Stimulated activated CD4-positive, alpha-beta T cell treated with anti-CD3 and anti-CD28 coated beads, Interleukin-15, amount 100 ng/mL, for 48 hours (primary cell): ENCODE results near the gene PRICKLE4.
"Not testable (repeated sequence)": the region's sequence is repeated elsewhere in the genome, so short reads cannot be mapped to it uniquely, and the experiment has no call there.

Source experiments
- DNase-seq, 2 donors: peaks; one replicate each; pipeline ENCODE4 v3.0.0-alpha.2; 2020; ENCODE audit warnings: low read depth in 2 of 2

Gene PRICKLE4

GRCh38 chr6:41744236-41744787 is 36.3 kb upstream of the PRICKLE4 start:
- DNase-seq: no peak

- no peak for DNase-seq
Observed at GRCh38 chr6:41746107-41746506, 34.5 kb upstream of the PRICKLE4 start.

GRCh38 chr6:41747256-41748101 is 33.1 kb upstream of the PRICKLE4 start, which contains the start of gene PGC:
PGC (minus strand) TSS chr6:41747397; CDS start chr6:41747334, 63 bp downstream.
- DNase-seq: no peak

GRCh38 chr6:41748102-41748477 is 32.5 kb upstream of the PRICKLE4 start:
- DNase-seq: no peak

- no peak for DNase-seq
Observed at GRCh38 chr6:41748542-41748941, 32.0 kb upstream of the PRICKLE4 start.

- no peak for DNase-seq
Observed at GRCh38 chr6:41750374-41750773, 30.2 kb upstream of the PRICKLE4 start.

GRCh38 chr6:41755895-41756294 is 24.7 kb upstream of the PRICKLE4 start:
- DNase-seq: no peak

- no peak for DNase-seq
Observed at GRCh38 chr6:41756354-41756753, 24.2 kb upstream of the PRICKLE4 start.

- DNase-seq: no peak
Observed at GRCh38 chr6:41757271-41757670, 23.3 kb upstream of the PRICKLE4 start.

- no peak for DNase-seq
Observed at GRCh38 chr6:41757931-41758640, 22.5 kb upstream of the PRICKLE4 start.

GRCh38 chr6:41758641-41759035 is 21.9 kb upstream of the PRICKLE4 start:
- DNase-seq: no peak

GRCh38 chr6:41759106-41759904 is 21.3 kb upstream of the PRICKLE4 start:
- DNase-seq: no peak

GRCh38 chr6:41759905-41760579 is 20.5 kb upstream of the PRICKLE4 start:
- no peak for DNase-seq

- DNase-seq: no peak
Observed at GRCh38 chr6:41763470-41763869, 17.1 kb upstream of the PRICKLE4 start.

- DNase-seq: not testable (repeated sequence)
Observed at GRCh38 chr6:41766043-41766664, 14.4 kb upstream of the PRICKLE4 start.

- no peak for DNase-seq
Observed at GRCh38 chr6:41767112-41767833, 13.3 kb upstream of the PRICKLE4 start.

GRCh38 chr6:41768545-41769308 is 11.9 kb upstream of the PRICKLE4 start:
- DNase-seq: no peak

- DNase-seq: no peak
Observed at GRCh38 chr6:41769376-41769775, 11.2 kb upstream of the PRICKLE4 start.

- DNase-seq: no peak
Observed at GRCh38 chr6:41770381-41771057, 10.1 kb upstream of the PRICKLE4 start.
